Neural progenitor cell (in vitro differentiated cells): ENCODE results near the gene LPA.
"Not testable (repeated sequence)": the region's sequence is repeated elsewhere in the genome, so short reads cannot be mapped to it uniquely, and the experiment has no call there.

Source experiments
- EZH2 ChIP-seq: fragments of 200-600 bp; sonication (generic); IDR thresholded peaks from 2 replicates; pipeline ENCODE4 v1.6.1; 2017; ENCODE audit warnings: antibody characterized with exemption, mild to moderate bottlenecking, moderate library complexity
- EZH2phosphoT487 ChIP-seq: fragments of 200-600 bp; sonication (generic); IDR thresholded peaks from 2 replicates; pipeline ENCODE4 v1.6.1; 2017; ENCODE audit warnings: antibody characterized with exemption
- TF ChIP-seq, protein P1 (sequence below): fragments of 200-600 bp; sonication (generic); IDR thresholded peaks from 2 replicates; pipeline ENCODE4 v1.5.1; 2017; ENCODE audit warnings: antibody characterized with exemption, mild to moderate bottlenecking

DNA sequence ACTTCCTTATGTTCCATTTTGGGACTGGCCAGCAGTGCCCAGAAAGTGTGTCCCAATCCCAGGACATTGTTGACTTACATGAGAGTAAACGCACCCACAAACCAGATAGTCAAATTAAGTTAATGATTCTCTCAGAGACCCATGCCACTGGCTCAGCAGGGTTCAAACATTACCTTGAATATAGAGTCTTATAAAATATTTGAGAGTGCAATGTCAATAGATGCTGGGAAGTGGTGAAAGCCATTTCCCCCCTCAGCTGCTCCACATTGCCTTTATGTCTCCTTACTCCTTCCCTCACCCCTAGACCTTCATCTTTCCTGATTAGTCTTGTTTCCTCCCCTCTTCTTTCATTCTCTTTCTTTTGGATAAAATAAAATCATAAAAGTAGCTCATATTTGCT, at the start of gene LPA:
- TF ChIP-seq, protein P1, sequence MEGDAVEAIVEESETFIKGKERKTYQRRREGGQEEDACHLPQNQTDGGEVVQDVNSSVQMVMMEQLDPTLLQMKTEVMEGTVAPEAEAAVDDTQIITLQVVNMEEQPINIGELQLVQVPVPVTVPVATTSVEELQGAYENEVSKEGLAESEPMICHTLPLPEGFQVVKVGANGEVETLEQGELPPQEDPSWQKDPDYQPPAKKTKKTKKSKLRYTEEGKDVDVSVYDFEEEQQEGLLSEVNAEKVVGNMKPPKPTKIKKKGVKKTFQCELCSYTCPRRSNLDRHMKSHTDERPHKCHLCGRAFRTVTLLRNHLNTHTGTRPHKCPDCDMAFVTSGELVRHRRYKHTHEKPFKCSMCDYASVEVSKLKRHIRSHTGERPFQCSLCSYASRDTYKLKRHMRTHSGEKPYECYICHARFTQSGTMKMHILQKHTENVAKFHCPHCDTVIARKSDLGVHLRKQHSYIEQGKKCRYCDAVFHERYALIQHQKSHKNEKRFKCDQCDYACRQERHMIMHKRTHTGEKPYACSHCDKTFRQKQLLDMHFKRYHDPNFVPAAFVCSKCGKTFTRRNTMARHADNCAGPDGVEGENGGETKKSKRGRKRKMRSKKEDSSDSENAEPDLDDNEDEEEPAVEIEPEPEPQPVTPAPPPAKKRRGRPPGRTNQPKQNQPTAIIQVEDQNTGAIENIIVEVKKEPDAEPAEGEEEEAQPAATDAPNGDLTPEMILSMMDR, result not testable (repeated sequence)
- TF ChIP-seq EZH2, EZH2phosphoT487: not testable (repeated sequence)
